Measurements from ENCODE around the gene WRNIP1.

WRNIP1 gene

DNA sequence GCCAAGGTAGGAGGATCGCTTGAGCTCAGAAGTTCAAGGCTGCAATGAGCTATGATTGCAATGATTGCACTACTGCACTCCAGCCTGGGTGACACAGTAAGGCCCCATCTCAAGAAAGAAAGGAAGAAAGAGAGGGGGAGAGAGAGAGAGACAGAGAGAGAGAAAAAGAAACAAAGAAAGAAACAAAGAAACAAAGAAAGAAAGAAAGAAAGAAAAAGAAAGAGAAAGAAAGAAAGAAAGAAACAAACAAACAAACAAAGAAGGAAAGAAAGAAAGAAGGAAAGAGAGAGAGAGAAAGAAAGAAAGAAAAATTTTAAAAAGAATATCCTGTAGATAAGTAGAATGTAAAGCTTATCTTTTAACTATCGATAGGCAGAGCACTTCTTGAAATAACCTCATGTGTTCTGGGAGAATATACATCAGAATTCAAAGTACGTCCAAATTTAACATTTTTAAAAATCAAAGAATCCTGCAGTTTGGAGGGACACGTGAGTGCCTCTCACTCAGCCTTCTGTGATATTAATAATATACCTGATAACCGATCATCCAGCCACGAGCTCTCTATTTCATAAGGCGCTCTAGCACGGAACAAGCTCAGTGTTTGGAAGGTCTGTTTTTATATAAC lies 39.7 kb upstream of the WRNIP1 start:
- no peak for DNase-seq (ENCODE audit: low read depth)
- no peak overlapping the region for H3K4me3 ChIP-seq (ENCODE audit: low read depth, low read length)
- in situ Hi-C loops (cut with HindIII; ENCODE audit: low sequenced_read_pairs), result no loop called here
- TF ChIP-seq, protein P1, sequence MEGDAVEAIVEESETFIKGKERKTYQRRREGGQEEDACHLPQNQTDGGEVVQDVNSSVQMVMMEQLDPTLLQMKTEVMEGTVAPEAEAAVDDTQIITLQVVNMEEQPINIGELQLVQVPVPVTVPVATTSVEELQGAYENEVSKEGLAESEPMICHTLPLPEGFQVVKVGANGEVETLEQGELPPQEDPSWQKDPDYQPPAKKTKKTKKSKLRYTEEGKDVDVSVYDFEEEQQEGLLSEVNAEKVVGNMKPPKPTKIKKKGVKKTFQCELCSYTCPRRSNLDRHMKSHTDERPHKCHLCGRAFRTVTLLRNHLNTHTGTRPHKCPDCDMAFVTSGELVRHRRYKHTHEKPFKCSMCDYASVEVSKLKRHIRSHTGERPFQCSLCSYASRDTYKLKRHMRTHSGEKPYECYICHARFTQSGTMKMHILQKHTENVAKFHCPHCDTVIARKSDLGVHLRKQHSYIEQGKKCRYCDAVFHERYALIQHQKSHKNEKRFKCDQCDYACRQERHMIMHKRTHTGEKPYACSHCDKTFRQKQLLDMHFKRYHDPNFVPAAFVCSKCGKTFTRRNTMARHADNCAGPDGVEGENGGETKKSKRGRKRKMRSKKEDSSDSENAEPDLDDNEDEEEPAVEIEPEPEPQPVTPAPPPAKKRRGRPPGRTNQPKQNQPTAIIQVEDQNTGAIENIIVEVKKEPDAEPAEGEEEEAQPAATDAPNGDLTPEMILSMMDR (IDR thresholded peaks at IDR 0.05; ENCODE audit: low read depth, low read length, missing control alignments), result no peak

DNA sequence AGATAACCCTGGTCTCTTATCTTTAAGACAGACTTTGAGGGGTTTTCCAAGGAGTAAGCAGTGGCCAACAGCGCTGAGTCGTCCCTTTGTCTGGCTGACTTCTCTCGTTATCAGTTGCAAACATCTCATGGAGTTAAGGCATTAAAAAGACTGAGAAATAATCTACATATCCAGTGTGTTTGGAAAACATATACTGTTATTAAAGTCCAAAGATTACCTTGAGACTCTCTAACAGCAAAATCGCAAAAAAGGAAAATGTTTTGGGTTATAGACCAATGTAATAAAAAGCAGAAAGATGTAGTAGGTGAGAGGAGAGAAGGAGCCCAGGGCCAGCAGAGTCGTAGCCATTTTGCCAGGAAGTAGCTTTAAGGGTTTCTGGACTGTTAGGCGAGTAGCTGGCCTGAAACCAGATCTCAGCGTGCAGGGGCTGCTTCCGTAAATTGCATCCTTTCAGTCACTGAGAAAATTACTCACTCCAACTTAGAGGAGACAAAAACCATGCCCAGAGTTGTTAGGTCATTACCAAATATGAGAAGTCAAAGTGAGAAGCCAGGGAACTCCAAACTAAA lies 39.1 kb upstream of the WRNIP1 start:
- no peak overlapping the region for H3K4me3 ChIP-seq (ENCODE audit: low read depth, low read length)
- DNase-seq (ENCODE audit: low read depth), result peak; percentile 45
- in situ Hi-C loops (cut with HindIII; ENCODE audit: low sequenced_read_pairs), result no loop called here
- TF ChIP-seq, protein P1 (IDR thresholded peaks at IDR 0.05; ENCODE audit: low read depth, low read length, missing control alignments), result no peak

DNA sequence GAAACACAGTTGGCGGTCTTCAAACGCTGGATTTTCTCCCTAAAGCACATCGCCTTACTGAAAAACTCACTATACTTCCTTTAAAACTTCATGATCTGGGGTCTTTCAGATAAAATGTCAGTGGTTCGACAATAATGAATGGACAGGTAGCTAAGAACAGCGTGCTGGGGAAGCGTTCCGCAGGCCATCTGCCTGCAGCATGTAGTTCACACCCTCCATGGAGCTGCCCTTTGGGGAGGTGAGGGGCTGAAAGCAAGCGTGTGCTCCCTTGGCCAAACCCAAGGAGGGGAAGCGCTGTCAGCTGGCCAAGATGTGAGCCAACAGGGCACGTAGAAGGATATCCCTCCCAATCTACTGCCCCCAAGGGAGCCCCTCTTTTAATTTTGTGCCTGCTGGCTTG lies 35.3 kb upstream of the WRNIP1 start:
- H3K4me3 ChIP-seq (ENCODE audit: low read depth, low read length), result no peak overlapping the region
- TF ChIP-seq, protein P1 (IDR thresholded peaks at IDR 0.05; ENCODE audit: low read depth, low read length, missing control alignments), result no peak
- in situ Hi-C loops (cut with HindIII; ENCODE audit: low sequenced_read_pairs), result no loop called here
- no peak for DNase-seq (ENCODE audit: low read depth)

DNA sequence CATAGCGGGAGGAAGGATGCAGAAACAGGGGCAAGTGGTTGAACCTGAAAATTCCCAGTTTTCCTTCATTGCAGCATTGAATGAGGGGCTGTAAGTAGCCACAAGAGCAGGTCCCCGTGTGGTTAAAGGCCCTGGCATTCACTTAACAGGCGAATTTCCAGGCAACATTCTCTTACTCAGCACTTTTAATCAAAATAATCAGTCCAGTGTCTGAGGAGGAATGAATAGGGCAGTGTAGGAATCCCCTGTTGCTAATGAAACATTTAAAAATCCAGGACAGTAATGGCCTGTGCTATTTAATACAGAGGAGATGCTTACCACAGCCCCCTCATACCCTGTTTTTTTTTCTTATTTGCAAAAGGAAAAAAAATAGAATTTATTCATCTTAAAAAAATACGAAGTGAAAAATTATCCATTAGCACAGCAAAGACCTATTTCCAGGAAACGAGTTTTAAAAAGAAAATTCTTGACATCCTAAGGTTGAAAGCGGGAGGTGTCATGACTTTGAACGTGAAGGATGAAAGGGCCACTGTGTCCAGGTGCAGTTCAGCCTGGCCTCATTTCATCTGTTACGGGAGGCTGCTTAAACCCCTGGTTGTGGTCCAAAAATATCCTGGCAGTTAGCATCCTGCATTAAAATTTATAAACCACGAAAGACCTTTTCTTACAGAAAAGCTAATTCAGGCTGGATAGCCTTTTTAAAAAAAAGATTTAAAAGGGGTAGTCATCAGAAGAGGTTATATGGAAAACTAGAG lies 34.7 kb upstream of the WRNIP1 start:
- in situ Hi-C loops (cut with HindIII; ENCODE audit: low sequenced_read_pairs), result no loop called here
- H3K4me3 ChIP-seq (ENCODE audit: low read depth, low read length), result no peak overlapping the region
- DNase-seq (ENCODE audit: low read depth), result no peak
- TF ChIP-seq, protein P1 (IDR thresholded peaks at IDR 0.05; ENCODE audit: low read depth, low read length, missing control alignments), result no peak

DNA sequence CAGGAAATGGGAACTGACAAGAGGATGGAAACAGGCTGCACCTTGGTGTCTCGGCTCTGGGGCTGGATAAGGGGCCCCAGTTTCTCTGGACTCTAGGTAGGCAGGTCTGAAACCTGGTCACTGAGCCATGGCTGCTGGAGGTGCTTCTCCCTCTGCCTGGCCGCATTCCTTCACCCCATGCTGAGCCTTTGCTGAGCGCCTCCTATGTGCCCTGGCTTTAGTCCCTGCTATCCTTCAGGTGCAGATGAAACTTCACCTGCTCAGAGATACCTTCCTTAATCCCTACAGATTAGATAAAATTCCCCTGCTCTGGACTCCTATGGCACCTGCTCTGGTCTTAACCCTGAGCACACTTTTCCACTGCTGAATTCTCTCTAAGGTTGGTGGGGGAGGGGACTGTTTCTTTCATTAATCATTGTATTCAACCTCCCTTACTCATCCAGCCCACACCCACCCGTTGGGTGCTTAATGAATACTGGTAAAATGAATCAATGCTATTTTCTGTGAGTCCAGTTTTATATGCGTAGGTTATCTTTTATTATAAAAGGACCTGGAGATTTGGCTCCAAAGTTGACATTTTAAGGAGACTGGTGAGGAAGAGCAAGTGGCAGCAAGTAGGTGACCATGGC lies 33.8 kb upstream of the WRNIP1 start:
- DNase-seq (ENCODE audit: low read depth), result no peak

DNA sequence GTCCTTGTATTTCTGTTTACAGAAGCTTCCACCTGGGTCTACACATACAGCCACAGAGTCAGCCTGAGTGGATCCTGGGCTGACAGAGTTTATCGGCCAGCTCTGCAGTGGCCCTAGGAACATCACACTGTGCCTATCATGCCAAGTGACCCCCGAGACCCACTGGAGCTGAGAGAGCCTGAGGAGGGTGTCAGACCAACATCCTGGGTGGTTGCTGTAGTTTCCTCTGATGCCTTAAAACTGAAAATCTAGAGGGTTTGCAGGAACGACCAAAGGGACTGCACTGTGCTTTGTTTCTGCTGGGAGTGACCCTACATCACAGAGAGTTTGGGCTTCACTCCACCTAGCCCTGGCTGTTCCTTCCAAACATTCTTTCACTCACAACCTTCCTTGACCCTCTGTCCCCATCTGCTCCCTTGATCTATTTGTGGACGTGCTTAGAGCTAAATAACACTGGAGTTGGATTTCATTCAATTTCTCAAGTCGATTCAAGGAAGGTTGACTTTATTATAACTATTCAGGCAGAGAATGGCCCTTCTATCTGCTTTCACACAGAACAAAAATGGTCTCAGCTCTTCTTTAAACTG lies 32.6 kb upstream of the WRNIP1 start:
- H3K4me3 ChIP-seq (ENCODE audit: low read depth, low read length), result no peak overlapping the region
- TF ChIP-seq, protein P1 (IDR thresholded peaks at IDR 0.05; ENCODE audit: low read depth, low read length, missing control alignments), result no peak

More for the DNA sequence above, 33.8 kb upstream of the WRNIP1 start:
- TF ChIP-seq, protein P1 (IDR thresholded peaks at IDR 0.05; ENCODE audit: low read depth, low read length, missing control alignments), result no peak
- H3K4me3 ChIP-seq (ENCODE audit: low read depth, low read length), result no peak overlapping the region
- in situ Hi-C loops (cut with HindIII; ENCODE audit: low sequenced_read_pairs), result no loop called here

More for the DNA sequence above, 32.6 kb upstream of the WRNIP1 start:
- in situ Hi-C loops (cut with HindIII; ENCODE audit: low sequenced_read_pairs), result no loop called here
- DNase-seq (ENCODE audit: low read depth), result no peak

Data from astrocyte of the cerebellum (primary cell).